Measurements from ENCODE around the gene AGAP2. TPM values are rescaled to one million over a fixed set of nuclear protein-coding genes. Genes with fewer than 3 reads are reported as not detected.

Gene AGAP2
- total and polyA plus RNA-seq, 2 of the 13 experiments (the other 11 are each of a cell fraction or from before 2014, with no cell fraction given): 0.38 to 0.45 TPM

DNA sequence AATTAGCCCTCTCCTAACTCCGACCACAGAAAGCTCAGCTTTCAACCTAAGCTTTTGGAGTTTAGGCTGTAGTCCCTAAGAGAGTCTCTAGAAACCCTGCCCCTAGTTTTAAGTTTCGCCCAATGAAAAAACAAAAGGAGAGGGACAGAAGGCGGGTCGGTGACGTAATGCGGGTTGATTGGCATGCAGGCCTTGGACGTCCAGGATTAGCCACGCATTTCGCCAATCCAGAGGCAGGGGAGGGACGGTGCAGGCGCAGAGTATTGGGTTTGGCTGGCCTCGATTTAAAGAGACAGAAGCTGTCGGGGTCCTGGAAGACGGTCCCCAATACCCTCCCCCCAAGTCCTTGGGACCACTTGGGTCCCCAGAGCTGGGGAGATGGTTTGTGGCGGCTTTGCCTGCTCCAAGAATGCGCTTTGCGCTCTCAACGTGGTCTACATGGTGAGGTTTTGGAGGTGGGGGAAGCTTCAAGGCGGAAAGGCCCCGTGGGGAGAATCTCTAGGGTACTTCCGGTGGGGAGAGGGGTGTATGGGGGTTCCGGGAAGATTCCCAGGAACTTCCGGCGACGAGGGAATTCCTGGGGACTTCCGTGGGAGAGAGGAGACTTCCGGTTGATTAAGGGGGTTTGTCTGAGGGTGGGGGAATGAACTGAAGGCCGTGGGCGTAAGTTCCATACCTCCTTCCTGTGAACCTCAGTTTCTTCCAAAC lies 6.4 kb upstream of the AGAP2 start, which contains the start of gene TSPAN31 (continued):
- TF ChIP-seq, protein P1, sequence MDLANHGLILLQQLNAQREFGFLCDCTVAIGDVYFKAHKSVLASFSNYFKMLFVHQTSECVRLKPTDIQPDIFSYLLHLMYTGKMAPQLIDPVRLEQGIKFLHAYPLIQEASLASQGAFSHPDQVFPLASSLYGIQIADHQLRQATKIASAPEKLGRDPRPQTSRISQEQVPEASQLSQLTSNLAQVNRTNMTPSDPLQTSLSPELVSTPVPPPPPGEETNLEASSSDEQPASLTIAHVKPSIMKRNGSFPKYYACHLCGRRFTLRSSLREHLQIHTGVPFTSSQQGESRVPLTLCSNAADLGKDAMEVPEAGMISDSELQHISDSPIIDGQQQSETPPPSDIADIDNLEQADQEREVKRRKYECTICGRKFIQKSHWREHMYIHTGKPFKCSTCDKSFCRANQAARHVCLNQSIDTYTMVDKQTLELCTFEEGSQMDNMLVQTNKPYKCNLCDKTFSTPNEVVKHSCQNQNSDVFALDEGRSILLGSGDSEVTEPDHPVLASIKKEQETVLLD (CRISPR knock-in tag; IDR thresholded peaks at IDR 0.05; ENCODE audit: low read depth): no peak
- TF ChIP-seq ZNF317 (CRISPR knock-in tag; IDR thresholded peaks at IDR 0.05) (no peak), U2AF2 (IDR thresholded peaks at IDR 0.05; ENCODE audit: low read depth, low read length) (0 out of 2 replicates have a peak, but pooled peaks have one; percentile 45), SMAD3 (CRISPR knock-in tag; IDR thresholded peaks at IDR 0.05) (no peak), ZNF333 (CRISPR knock-in tag; IDR thresholded peaks at IDR 0.05; ENCODE audit: borderline replicate concordance) (no peak), MAF1 (CRISPR knock-in tag; IDR thresholded peaks at IDR 0.05; ENCODE audit: borderline replicate concordance) (no peak; the same call in 1 of the 2 replicates), ZBTB38 (CRISPR knock-in tag; IDR thresholded peaks at IDR 0.05) (no peak), HNF4G (IDR thresholded peaks at IDR 0.05; ENCODE audit: borderline replicate concordance, low read depth, low read length) (no peak), HNF4G (CRISPR knock-in tag; IDR thresholded peaks at IDR 0.05; ENCODE audit: borderline replicate concordance, low read depth) (no peak), JUN (CRISPR knock-in tag; IDR thresholded peaks at IDR 0.05) (no peak), ZFP41 (CRISPR knock-in tag; IDR thresholded peaks at IDR 0.05; ENCODE audit: borderline replicate concordance) (no peak), ZMYM2 (CRISPR knock-in tag; IDR thresholded peaks at IDR 0.05) (no peak), ZBTB20 (CRISPR knock-in tag; IDR thresholded peaks at IDR 0.05; ENCODE audit: borderline replicate concordance, low read depth) (no peak), PLRG1 (conservative IDR thresholded peaks at IDR 0.05) (no peak), AHR (CRISPR knock-in tag; IDR thresholded peaks at IDR 0.05) (no peak), POLR2G (IDR thresholded peaks at IDR 0.05; ENCODE audit: low read depth, low read length) (peak; percentile 82), HOXA7 (CRISPR knock-in tag; IDR thresholded peaks at IDR 0.05) (no peak), BRCA1 (CRISPR knock-in tag; IDR thresholded peaks at IDR 0.05) (no peak), TMF1 (CRISPR knock-in tag; IDR thresholded peaks at IDR 0.05; ENCODE audit: low read depth) (no peak; the same call in 1 of the 2 replicates)
- TF ChIP-seq, protein P2, sequence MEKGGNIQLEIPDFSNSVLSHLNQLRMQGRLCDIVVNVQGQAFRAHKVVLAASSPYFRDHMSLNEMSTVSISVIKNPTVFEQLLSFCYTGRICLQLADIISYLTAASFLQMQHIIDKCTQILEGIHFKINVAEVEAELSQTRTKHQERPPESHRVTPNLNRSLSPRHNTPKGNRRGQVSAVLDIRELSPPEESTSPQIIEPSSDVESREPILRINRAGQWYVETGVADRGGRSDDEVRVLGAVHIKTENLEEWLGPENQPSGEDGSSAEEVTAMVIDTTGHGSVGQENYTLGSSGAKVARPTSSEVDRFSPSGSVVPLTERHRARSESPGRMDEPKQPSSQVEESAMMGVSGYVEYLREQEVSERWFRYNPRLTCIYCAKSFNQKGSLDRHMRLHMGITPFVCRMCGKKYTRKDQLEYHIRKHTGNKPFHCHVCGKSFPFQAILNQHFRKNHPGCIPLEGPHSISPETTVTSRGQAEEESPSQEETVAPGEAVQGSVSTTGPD (CRISPR knock-in tag; IDR thresholded peaks at IDR 0.05): no peak
- TF ChIP-seq, protein P3, sequence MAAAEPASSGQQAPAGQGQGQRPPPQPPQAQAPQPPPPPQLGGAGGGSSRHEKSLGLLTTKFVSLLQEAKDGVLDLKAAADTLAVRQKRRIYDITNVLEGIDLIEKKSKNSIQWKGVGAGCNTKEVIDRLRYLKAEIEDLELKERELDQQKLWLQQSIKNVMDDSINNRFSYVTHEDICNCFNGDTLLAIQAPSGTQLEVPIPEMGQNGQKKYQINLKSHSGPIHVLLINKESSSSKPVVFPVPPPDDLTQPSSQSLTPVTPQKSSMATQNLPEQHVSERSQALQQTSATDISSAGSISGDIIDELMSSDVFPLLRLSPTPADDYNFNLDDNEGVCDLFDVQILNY (CRISPR knock-in tag; conservative IDR thresholded peaks at IDR 0.05): no peak
- TF ChIP-seq, protein P4, sequence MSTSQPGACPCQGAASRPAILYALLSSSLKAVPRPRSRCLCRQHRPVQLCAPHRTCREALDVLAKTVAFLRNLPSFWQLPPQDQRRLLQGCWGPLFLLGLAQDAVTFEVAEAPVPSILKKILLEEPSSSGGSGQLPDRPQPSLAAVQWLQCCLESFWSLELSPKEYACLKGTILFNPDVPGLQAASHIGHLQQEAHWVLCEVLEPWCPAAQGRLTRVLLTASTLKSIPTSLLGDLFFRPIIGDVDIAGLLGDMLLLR (CRISPR knock-in tag; IDR thresholded peaks at IDR 0.05): no peak
- TF ChIP-seq, protein P5, sequence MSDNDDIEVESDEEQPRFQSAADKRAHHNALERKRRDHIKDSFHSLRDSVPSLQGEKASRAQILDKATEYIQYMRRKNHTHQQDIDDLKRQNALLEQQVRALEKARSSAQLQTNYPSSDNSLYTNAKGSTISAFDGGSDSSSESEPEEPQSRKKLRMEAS (IDR thresholded peaks at IDR 0.05): peak; percentile 73
- TF ChIP-seq, protein P6, sequence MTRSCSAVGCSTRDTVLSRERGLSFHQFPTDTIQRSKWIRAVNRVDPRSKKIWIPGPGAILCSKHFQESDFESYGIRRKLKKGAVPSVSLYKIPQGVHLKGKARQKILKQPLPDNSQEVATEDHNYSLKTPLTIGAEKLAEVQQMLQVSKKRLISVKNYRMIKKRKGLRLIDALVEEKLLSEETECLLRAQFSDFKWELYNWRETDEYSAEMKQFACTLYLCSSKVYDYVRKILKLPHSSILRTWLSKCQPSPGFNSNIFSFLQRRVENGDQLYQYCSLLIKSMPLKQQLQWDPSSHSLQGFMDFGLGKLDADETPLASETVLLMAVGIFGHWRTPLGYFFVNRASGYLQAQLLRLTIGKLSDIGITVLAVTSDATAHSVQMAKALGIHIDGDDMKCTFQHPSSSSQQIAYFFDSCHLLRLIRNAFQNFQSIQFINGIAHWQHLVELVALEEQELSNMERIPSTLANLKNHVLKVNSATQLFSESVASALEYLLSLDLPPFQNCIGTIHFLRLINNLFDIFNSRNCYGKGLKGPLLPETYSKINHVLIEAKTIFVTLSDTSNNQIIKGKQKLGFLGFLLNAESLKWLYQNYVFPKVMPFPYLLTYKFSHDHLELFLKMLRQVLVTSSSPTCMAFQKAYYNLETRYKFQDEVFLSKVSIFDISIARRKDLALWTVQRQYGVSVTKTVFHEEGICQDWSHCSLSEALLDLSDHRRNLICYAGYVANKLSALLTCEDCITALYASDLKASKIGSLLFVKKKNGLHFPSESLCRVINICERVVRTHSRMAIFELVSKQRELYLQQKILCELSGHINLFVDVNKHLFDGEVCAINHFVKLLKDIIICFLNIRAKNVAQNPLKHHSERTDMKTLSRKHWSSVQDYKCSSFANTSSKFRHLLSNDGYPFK (CRISPR knock-in tag; IDR thresholded peaks at IDR 0.05; ENCODE audit: borderline replicate concordance): 0 out of 2 replicates have a peak, but pooled peaks have one; percentile 26
